Panc1 (cell line): Measurements from ENCODE around the gene ATP5F1E. TPM values are rescaled to one million over a fixed set of nuclear protein-coding genes. Genes with fewer than 3 reads are reported as not detected.

Experiments used
- ATAC-seq: fragments of 200-7000 bp; cut with Tn5 transposase; 2 replicates; pipeline ENCODE4 v1.9.1; 2020; ENCODE audit warnings: mild to moderate bottlenecking, moderate library complexity
- BruUV-seq: library from RNA; stranded (reverse); fragments of 400-500 nt; replicated peaks from 2 replicates; lab custom pipeline; 2021; lab: Mats Ljungman, UMichigan
- CTCF ChIA-PET: fragments of 300-600 bp; sonication (Branson Sonifier 250); formaldehyde crosslinking; loops from one replicate; lab custom pipeline; 2022; ENCODE audit warnings: antibody characterized with exemption; lab: Charles Lee
- POLR2A ChIA-PET: fragments of 300-600 bp; sonication (Branson Sonifier 250); formaldehyde crosslinking; loops from one replicate; lab custom pipeline; 2022; ENCODE audit warnings: antibody characterized with exemption; lab: Charles Lee
- DNase-seq: peaks from one replicate; pipeline ENCODE4 v3.0.0-alpha.2; 2010; ENCODE audit warnings: low read depth, low spot score
- H3K27ac ChIP-seq: 2 replicates; pipeline ENCODE4 v1.5.1; 2011; ENCODE audit warnings: mild to moderate bottlenecking, low read length, inconsistent platforms
- H3K27me3 ChIP-seq: fragments of 200-500 bp; sonication (Bioruptor generic); 2 replicates; pipeline ENCODE4 v1.6.0; 2014; ENCODE audit warnings: low read length, inconsistent platforms; ENCODE audit not compliant: control insufficient read depth, insufficient read depth
- H3K36me3 ChIP-seq: fragments of 200-500 bp; sonication (Bioruptor generic); 2 replicates; pipeline ENCODE4 v1.5.1; 2014; ENCODE audit warnings: inconsistent platforms, mild to moderate bottlenecking, low read length, moderate library complexity; ENCODE audit not compliant: control insufficient read depth, insufficient read depth
- H3K4me1 ChIP-seq: 2 replicates; pipeline ENCODE4 v1.5.1; 2011; ENCODE audit warnings: inconsistent platforms, mild to moderate bottlenecking, low read length, moderate library complexity; ENCODE audit not compliant: control insufficient read depth, insufficient read depth
- H3K4me3 ChIP-seq, 2 experiments: 2 replicates each; pipeline ENCODE4 v1.5.1; 2011 to 2012; ENCODE audit warnings: low read depth in 2 of 2, low read length in 2 of 2, mild to moderate bottlenecking in 2 of 2, inconsistent platforms in 1 of 2, moderate library complexity in 1 of 2
- H3K9me3 ChIP-seq: fragments of 200-500 bp; sonication (Bioruptor generic); 2 replicates; pipeline ENCODE4 v1.5.1; 2014; ENCODE audit warnings: low read depth, mild to moderate bottlenecking, inconsistent platforms, low read length, moderate library complexity; ENCODE audit not compliant: control insufficient read depth, insufficient read depth
- CTCF ChIP-seq: fragments of 450-650 bp; IDR thresholded peaks from 2 replicates; pipeline ENCODE4 v1.5.1; 2017; ENCODE audit warnings: mild to moderate bottlenecking
- POLR2AphosphoS5 ChIP-seq: IDR thresholded peaks from 2 replicates; pipeline ENCODE4 v1.6.1; 2012; ENCODE audit warnings: mild to moderate bottlenecking, low read depth, low read length, moderate library complexity
- REST ChIP-seq, 2 experiments: IDR thresholded peaks; 2 replicates each; pipeline ENCODE4 v1.6.1; 2011 to 2012; ENCODE audit warnings: low read depth in 2 of 2, control low read depth in 1 of 2, low read length in 1 of 2, mild to moderate bottlenecking in 1 of 2, moderate library complexity in 1 of 2; ENCODE audit not compliant: insufficient read depth in 1 of 2
- SIN3A ChIP-seq: IDR thresholded peaks from 2 replicates; pipeline ENCODE4 v1.6.1; 2012; ENCODE audit warnings: low read depth, mild to moderate bottlenecking, low read length, moderate library complexity, borderline replicate concordance; ENCODE audit not compliant: insufficient read depth
- TCF7L2 ChIP-seq: IDR thresholded peaks from 2 replicates; pipeline ENCODE4 v1.6.1; 2011; ENCODE audit warnings: mild to moderate bottlenecking, low read depth, low read length, inconsistent platforms
- in situ Hi-C: cut with HindIII; loops from 2 replicates; pipeline ENCODE4 v1.10.0; 2016; ENCODE audit warnings: low sequenced_read_pairs, low pct_unique_long_range_greater_than_20kb
- intact Hi-C: fragments of 100-400 bp; cut with micrococcal nuclease; formaldehyde crosslinking; loops from one replicate; pipeline ENCODE4 v1.10.0; 2022; ENCODE audit not compliant: unreplicated experiment
- total RNA-seq: library from RNA; stranded (reverse); gene quantifications from one replicate; pipeline ENCODE4 v1.2.1, GENCODE V29; 2021; ENCODE audit not compliant: unreplicated experiment

The ATP5F1E gene
- total RNA-seq, 1 experiment from 2014 or later: 90.6 TPM

- H3K9me3 ChIP-seq: no peaks in the 10 kb centered on the region
- TF ChIP-seq POLR2AphosphoS5 (no peak), REST (IDR thresholded peaks at IDR 0.05; ENCODE audit: insufficient read depth in 1 of 2, low read depth in 2 of 2, low read length in 1 of 2) (no peak), SIN3A (no peak), TCF7L2 (no peak), CTCF (no peak)
- in situ Hi-C loops (no loop called here), intact Hi-C loops (loop anchor here (10.0 kb wide), 1 partner anchor 87 kb away; no protein-coding TSS in a partner anchor)
- H3K4me1 ChIP-seq: peaks cover 10% of the 10 kb centered on the region; the same call in 1 of the 2 replicates
- peak overlapping the region; percentile 88 to 96 for H3K4me3 ChIP-seq
- POLR2A ChIA-PET: interaction anchor here (0.7 kb wide), 1 partner anchor 11 kb away, joined by 5 read pairs; no protein-coding TSS in a partner anchor
- no peak for DNase-seq
- H3K27ac ChIP-seq: peak overlapping the region; percentile 91
- ATAC-seq: 0 out of 2 replicates have a peak, but pooled peaks have one; percentile 33
- no TSS peak for BruUV-seq
- CTCF ChIA-PET: no interaction called here
- H3K36me3 ChIP-seq: peaks cover 3% of the 10 kb centered on the region; the same call in 1 of the 2 replicates
- no peaks in the 10 kb centered on the region for H3K27me3 ChIP-seq
These were observed 50.3 kb downstream of the ATP5F1E start for GRCh38 chr20:58981628-58982364.

- peak; percentile 97 for ATAC-seq
- ChIA-PET POLR2A (interaction anchor here (0.6 kb wide), 1 partner anchor 295 kb away, joined by 4 read pairs; no protein-coding TSS in a partner anchor), CTCF (no interaction called here)
- peak within 1 kb of the TSS; percentile 91 for H3K27ac ChIP-seq
- peak; percentile 17 for DNase-seq
- intact Hi-C loops: loop anchor here (10.0 kb wide), 1 partner anchor 86 kb away; no protein-coding TSS in a partner anchor
- in situ Hi-C loops: no loop called here
- H3K4me3 ChIP-seq: peak within 1 kb of the TSS; percentile 88 to 96
- no peaks in the 10 kb centered on the region for H3K9me3 ChIP-seq
- no TSS peak for BruUV-seq
- peak; percentile 100 for TF ChIP-seq TCF7L2
- no peak for TF ChIP-seq CTCF
- TF ChIP-seq SIN3A: peak; percentile 58; the same call in 1 of the 2 replicates
- peak; percentile 73 for TF ChIP-seq POLR2AphosphoS5
- no peak for TF ChIP-seq REST (IDR thresholded peaks at IDR 0.05; ENCODE audit: insufficient read depth in 1 of 2, low read depth in 2 of 2, low read length in 1 of 2)
- H3K36me3 ChIP-seq: peaks cover 3% of the 10 kb centered on the region; the same call in 1 of the 2 replicates
- H3K4me1 ChIP-seq: peaks cover 10% of the 10 kb centered on the region; the same call in 1 of the 2 replicates
- H3K27me3 ChIP-seq: no peaks in the 10 kb centered on the region
These were observed 51.2 kb downstream of the ATP5F1E start, which contains the start of gene NELFCD for GRCh38 chr20:58980711-58981627. NELFCD (plus strand) TSS chr20:58981256; CDS start chr20:58981310, 54 bp downstream.
